Naive B cell (primary cell): ENCODE data around the gene LMO7. TPM values are rescaled to one million over a fixed set of nuclear protein-coding genes. Genes with fewer than 3 reads are reported as not detected.

ENCODE experiments used
- ATAC-seq, 2 donors: fragments of 150-1000 bp; cut with Tn5 transposase; 2 replicates each; pipeline ENCODE4 v1.10.0; 2021; ENCODE audit warnings: low read depth in 2 of 2, mild to moderate bottlenecking in 2 of 2, moderate library complexity in 2 of 2
- DNase-seq: peaks from one replicate; pipeline ENCODE4 v3.0.0; 2022
- H3K27ac Mint-ChIP-seq, 6 donors: one replicate each; pipeline ENCODE4 v1.8.0; 2020 to 2022; ENCODE audit warnings: mild to moderate bottlenecking in 6 of 6, mixed read lengths in 6 of 6, moderate library complexity in 5 of 6, inconsistent platforms in 2 of 6
- H3K27me3 Mint-ChIP-seq, 3 donors: one replicate each; pipeline ENCODE4 v1.8.0; 2021 to 2022; ENCODE audit warnings: mixed read lengths in 3 of 3, mild to moderate bottlenecking in 1 of 3
- H3K36me3 Mint-ChIP-seq, 2 donors: one replicate each; pipeline ENCODE4 v1.8.0; 2020 to 2022; ENCODE audit warnings: mixed read lengths in 2 of 2, inconsistent platforms in 1 of 2, mild to moderate bottlenecking in 1 of 2
- H3K4me1 Mint-ChIP-seq, 3 donors: one replicate each; pipeline ENCODE4 v1.8.0; 2020 to 2022; ENCODE audit warnings: mixed read lengths in 3 of 3, inconsistent platforms in 1 of 3, mild to moderate bottlenecking in 1 of 3, moderate library complexity in 1 of 3
- H3K4me3 Mint-ChIP-seq, 8 donors: one replicate each; pipeline ENCODE4 v1.8.0; 2020 to 2022; ENCODE audit warnings: mild to moderate bottlenecking in 8 of 8, mixed read lengths in 8 of 8, moderate library complexity in 8 of 8, inconsistent platforms in 2 of 8
- H3K9me3 Mint-ChIP-seq, 7 donors: one replicate each; pipeline ENCODE4 v1.8.0; 2020 to 2022; ENCODE audit warnings: mixed read lengths in 7 of 7, mild to moderate bottlenecking in 5 of 7, inconsistent platforms in 2 of 7, moderate library complexity in 1 of 7
- polyA plus RNA-seq, 6 donors: library from polyadenylated mRNA; unstranded; fragments of 300-500 nt; fragmentation: Illumina TruSeq; gene quantifications; one replicate each; pipeline ENCODE4 v1.2.3, GENCODE V29; 2021; ENCODE audit warnings: low read depth in 6 of 6

The LMO7 gene
- polyA plus RNA-seq, 6 donors from 2014 or later: 6.8 to 9.6 (median 9.4) TPM; not detected in 1

GRCh38 chr13:75635101-75635827 is 866 bp upstream of the LMO7 start:
- peaks cover 0 to 9% (median 7%) of the 10 kb centered on the region in 3 donors for H3K4me1 Mint-ChIP-seq
- ATAC-seq: no peak

DNA sequence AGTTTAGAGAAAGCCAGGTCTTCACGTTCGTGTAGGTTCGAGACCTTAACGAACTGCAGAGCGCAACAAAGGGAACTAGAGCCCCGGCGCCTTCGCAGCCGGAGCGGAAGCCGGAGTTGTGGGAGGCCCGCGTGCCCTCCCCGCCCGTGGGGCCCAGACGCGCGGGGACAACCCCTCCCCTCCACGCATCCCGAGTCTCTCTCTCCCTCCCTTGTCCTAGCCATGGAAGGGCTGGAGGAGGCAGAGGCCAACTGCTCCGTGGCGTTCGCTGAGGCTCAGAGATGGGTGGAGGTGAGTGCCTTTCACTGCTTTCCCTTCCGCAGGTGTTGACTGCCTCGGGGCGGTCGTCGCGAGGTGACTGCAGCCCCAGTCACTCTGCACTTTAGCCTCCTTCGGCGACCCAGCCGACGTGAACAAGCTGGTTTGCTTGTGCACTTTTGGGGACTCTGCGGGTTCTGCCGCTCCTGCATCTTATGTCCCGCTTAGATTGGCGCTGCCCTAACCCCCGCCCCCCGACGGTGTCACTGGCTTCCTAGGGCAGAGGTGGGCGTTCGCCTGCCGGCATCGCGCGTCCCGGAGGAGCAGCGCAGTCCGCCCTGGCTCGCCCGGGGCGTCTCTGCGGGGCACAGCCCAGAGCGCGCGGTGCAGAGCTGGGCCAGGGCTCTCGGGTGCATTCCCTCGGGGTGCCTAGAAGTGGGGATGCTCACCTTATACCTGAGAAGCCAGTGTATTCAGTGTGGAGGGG is 478 bp downstream of the LMO7 start:
- peaks cover 8 to 15% (median 10%) of the 10 kb centered on the region in 3 donors for H3K27me3 Mint-ChIP-seq
- peak overlapping the region in 3 of 6 donors; percentile 15 to 27 (median 24) for H3K27ac Mint-ChIP-seq

More at GRCh38 chr13:75635101-75635827, 866 bp upstream of the LMO7 start:
- Mint-ChIP-seq H3K9me3 (no peaks in the 10 kb centered on the region), H3K4me3 (peak overlapping the region; percentile 58 to 87 (median 80)), H3K36me3 (peaks cover 0 to 2% of the 10 kb centered on the region in 2 donors), H3K27me3 (peaks cover 7 to 15% (median 8%) of the 10 kb centered on the region in 3 donors), H3K27ac (no peak overlapping the region)
- DNase-seq: peak; percentile 20

DNA sequence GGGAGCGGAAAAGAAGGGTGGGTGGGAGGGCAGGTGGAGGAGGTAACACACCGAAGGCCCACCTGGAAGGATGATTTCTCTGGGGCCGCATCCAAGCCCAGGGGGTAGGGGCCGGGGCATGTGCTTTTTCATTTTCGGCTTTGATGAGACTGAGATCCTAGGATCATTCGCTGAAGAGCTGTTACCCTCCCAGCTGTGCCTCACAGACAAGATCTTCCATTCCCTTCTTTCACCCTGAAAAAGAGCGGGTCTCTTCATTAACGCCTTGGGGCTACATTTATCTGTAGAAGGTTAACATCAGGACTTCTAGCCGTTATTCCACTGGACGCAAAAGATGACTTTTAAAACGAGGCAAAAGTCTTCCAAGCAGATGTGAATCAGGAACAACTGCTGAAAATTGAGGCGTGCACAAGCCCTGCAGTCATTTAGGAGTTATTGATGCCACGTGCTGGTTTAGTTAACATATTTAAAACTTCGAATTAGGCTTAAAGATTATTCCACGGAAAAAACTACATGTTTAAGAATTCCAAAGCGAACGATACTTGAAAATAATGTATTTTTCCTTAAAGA is 1.1 kb downstream of the LMO7 start:
- Mint-ChIP-seq H3K4me3 (peak overlapping the region; percentile 46 to 93 (median 84)), H3K9me3 (no peaks in the 10 kb centered on the region), H3K4me1 (peaks cover 0 to 15% (median 7%) of the 10 kb centered on the region in 3 donors), H3K27me3 (peaks cover 8 to 15% (median 10%) of the 10 kb centered on the region in 3 donors), H3K36me3 (peaks cover 0 to 5% of the 10 kb centered on the region in 2 donors), H3K27ac (peak overlapping the region in 1 of 6 donors; percentile 59)
- ATAC-seq: no peak
- no peak for DNase-seq

More for the DNA sequence above, 478 bp downstream of the LMO7 start:
- Mint-ChIP-seq H3K4me3 (peak overlapping the region; percentile 79 to 93 (median 90)), H3K9me3 (no peaks in the 10 kb centered on the region), H3K4me1 (peaks cover 0 to 15% (median 7%) of the 10 kb centered on the region in 3 donors), H3K36me3 (peaks cover 0 to 5% of the 10 kb centered on the region in 2 donors)
- DNase-seq: peak; percentile 64
- peak; percentile 75 to 77 for ATAC-seq

DNA sequence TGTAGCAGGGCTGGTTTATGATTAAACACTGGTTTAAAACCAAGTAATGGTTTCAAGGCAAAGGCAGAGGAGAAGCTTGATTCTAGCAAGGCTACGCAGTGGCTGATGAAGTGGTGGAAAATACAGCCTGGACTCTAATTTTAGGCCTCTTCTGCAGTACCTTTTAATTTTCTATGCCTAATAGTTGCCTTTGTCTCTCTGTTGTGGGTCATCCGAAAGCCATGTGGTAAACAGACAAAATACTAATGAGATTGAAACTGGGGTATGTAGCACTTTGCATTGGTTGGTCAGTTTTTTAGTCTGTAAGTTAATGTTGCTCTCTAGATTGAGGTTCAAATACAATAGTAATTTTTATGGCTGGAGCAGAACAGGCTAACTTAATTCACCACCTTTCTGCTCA is 3.3 kb downstream of the LMO7 start:
- no peak overlapping the region for H3K4me3 Mint-ChIP-seq
- peaks cover 8 to 15% (median 10%) of the 10 kb centered on the region in 3 donors for H3K27me3 Mint-ChIP-seq
- H3K9me3 Mint-ChIP-seq: no peaks in the 10 kb centered on the region
- H3K27ac Mint-ChIP-seq: peak overlapping the region in 1 of 6 donors; percentile 66
- H3K36me3 Mint-ChIP-seq: peaks cover 0 to 5% of the 10 kb centered on the region in 2 donors
- H3K4me1 Mint-ChIP-seq: peaks cover 0 to 15% (median 7%) of the 10 kb centered on the region in 3 donors
- ATAC-seq (no peak), DNase-seq (no peak)

- H3K27ac Mint-ChIP-seq: no peak overlapping the region
- peaks cover 0 to 5% of the 10 kb centered on the region in 2 donors for H3K36me3 Mint-ChIP-seq
- ATAC-seq (no peak), DNase-seq (no peak)
- peaks cover 8 to 15% (median 10%) of the 10 kb centered on the region in 3 donors for H3K27me3 Mint-ChIP-seq
- peaks cover 3 to 16% (median 11%) of the 10 kb centered on the region in 3 donors for H3K4me1 Mint-ChIP-seq
- no peaks in the 10 kb centered on the region for H3K9me3 Mint-ChIP-seq
- no peak overlapping the region for H3K4me3 Mint-ChIP-seq
Measured at GRCh38 chr13:75641026-75641425, 4.9 kb downstream of the LMO7 start.

- H3K9me3 Mint-ChIP-seq: no peaks in the 10 kb centered on the region
- no peak overlapping the region for H3K4me3 Mint-ChIP-seq
- peaks cover under 1 to 7% (median 5%) of the 10 kb centered on the region in 3 donors for H3K27me3 Mint-ChIP-seq
- peaks cover 16 to 24% (median 21%) of the 10 kb centered on the region in 3 donors for H3K4me1 Mint-ChIP-seq
- peaks cover 0 to 5% of the 10 kb centered on the region in 2 donors for H3K36me3 Mint-ChIP-seq
- DNase-seq (no peak), ATAC-seq (no peak)
- peak overlapping the region in 1 of 6 donors; percentile 64 for H3K27ac Mint-ChIP-seq
Measured at GRCh38 chr13:75643182-75643581, 7.1 kb downstream of the LMO7 start.

DNA sequence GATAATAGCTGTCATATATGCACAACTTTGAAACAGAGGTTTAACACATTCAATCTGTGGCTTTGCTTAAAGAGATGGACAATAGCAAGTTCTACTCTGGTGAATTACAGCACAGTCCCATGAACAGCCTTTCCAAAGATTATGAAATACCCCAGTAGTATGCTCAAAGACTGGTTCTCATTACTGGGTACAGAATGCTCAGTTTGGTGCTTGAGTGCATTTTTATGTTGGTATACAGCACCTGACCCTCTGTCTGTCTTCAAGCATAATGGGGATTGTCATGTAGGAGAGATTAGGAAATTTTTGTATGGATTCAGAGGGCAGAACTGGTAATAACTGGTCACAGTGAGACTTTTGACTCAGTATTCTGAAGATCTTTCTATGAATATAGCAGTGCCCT is 7.6 kb downstream of the LMO7 start:
- Mint-ChIP-seq H3K4me1 (peaks cover 21 to 28% (median 26%) of the 10 kb centered on the region in 3 donors), H3K4me3 (no peak overlapping the region), H3K36me3 (peaks cover 0 to 5% of the 10 kb centered on the region in 2 donors), H3K27me3 (peaks cover 0 to 7% (median 5%) of the 10 kb centered on the region in 3 donors), H3K27ac (peak overlapping the region in 2 of 6 donors; percentile 58 to 66), H3K9me3 (no peaks in the 10 kb centered on the region)
- no peak for DNase-seq
- ATAC-seq: no peak

DNA sequence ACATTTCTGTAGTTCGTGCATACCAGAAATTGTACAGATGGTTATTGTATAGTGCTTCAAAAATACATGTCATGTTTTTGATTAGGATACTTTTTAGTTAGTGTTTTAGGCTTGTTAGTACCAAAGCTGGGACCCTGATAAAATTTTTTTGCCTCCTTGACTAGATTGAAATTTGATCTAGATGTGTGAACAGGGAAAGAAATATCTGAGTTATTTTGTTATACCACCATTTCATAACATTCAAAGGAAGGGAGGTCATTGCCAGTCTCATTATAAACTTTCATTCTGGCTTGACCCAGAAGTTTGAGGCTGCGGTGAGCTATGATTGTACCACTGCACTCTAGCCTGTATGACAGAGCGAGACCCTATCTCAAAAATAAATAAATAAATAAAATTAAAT is 9.0 kb downstream of the LMO7 start:
- Mint-ChIP-seq H3K4me3 (no peak overlapping the region), H3K36me3 (peaks cover 0 to 4% of the 10 kb centered on the region in 2 donors), H3K27ac (no peak overlapping the region), H3K9me3 (no peaks in the 10 kb centered on the region), H3K4me1 (peaks cover 24 to 34% (median 33%) of the 10 kb centered on the region in 3 donors), H3K27me3 (peaks cover 0 to 4% (median 0%) of the 10 kb centered on the region in 3 donors)
- no peak for DNase-seq
- ATAC-seq: no peak

DNA sequence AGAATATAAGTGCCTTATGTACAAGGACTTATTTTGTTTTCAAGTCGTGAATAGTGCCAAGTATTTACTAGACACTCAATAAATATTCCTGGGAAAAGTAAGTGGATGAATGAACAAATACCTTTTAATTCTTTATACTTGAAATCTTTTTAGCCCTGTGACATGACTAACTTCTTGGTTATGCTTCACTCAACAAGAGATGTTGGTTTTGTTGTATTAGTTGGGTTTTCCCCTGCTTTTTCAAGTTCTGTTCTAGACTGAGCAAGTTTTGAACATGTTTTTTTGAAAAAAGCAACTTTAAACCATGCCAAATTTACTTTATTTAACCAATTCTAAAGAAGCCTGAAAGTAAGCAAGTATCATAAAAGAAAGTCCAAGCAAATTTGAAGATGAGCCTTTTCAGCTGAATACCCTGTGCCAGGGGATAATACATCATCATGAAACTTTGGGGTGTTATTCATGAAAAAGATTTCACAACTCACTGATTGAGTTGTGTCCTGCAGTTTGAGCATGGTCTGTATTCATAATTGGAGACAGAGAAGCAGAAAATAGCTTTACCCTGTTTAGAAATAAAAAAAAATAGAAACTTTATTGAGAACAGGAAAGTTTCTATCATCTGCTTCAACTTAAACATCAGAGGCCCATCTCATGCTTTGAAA is 11.1 kb downstream of the LMO7 start:
- no peaks in the 10 kb centered on the region for H3K27me3 Mint-ChIP-seq
- DNase-seq (no peak), ATAC-seq (peak; percentile 76 to 88)
- H3K4me3 Mint-ChIP-seq: peak overlapping the region in 7 of 8 donors; percentile 23 to 67 (median 48)
- no peaks in the 10 kb centered on the region for H3K36me3 Mint-ChIP-seq
- H3K27ac Mint-ChIP-seq: peak overlapping the region; percentile 12 to 73 (median 66)
- H3K4me1 Mint-ChIP-seq: peaks cover 26 to 38% (median 27%) of the 10 kb centered on the region in 3 donors
- no peaks in the 10 kb centered on the region for H3K9me3 Mint-ChIP-seq

DNA sequence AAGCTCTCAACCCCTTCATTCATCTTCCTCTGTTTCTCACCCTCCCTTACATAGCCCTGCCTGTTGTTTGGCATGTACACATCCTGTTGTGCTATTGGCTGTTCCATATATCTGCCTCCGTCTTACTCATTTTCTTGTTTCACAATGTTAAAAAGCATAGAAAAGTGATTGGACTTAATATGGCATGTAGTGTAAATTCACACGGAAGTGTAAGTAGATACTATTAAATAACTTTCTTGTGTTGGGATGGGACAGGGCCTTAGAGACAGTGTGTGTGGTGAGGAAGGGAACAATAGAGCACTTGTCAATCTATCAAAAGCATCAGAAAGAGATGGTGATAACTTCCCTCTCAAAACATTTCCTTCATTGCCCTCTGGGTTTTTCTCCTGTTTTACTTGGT is 12.3 kb downstream of the LMO7 start:
- Mint-ChIP-seq H3K4me1 (peaks cover 27 to 40% (median 29%) of the 10 kb centered on the region in 3 donors), H3K9me3 (no peaks in the 10 kb centered on the region), H3K27ac (peak overlapping the region in 3 of 6 donors; percentile 3 to 64 (median 24)), H3K36me3 (no peaks in the 10 kb centered on the region), H3K27me3 (no peaks in the 10 kb centered on the region), H3K4me3 (peak overlapping the region in 1 of 8 donors; percentile 12)
- ATAC-seq: no peak
- no peak for DNase-seq

GRCh38 chr13:75651013-75651412 is 14.9 kb downstream of the LMO7 start:
- no peak for DNase-seq
- ATAC-seq: no peak
- H3K27ac Mint-ChIP-seq: no peak overlapping the region
- no peaks in the 10 kb centered on the region for H3K27me3 Mint-ChIP-seq
- H3K36me3 Mint-ChIP-seq: no peaks in the 10 kb centered on the region
- peaks cover 25 to 37% (median 26%) of the 10 kb centered on the region in 3 donors for H3K4me1 Mint-ChIP-seq
- no peaks in the 10 kb centered on the region for H3K9me3 Mint-ChIP-seq
- H3K4me3 Mint-ChIP-seq: no peak overlapping the region

DNA sequence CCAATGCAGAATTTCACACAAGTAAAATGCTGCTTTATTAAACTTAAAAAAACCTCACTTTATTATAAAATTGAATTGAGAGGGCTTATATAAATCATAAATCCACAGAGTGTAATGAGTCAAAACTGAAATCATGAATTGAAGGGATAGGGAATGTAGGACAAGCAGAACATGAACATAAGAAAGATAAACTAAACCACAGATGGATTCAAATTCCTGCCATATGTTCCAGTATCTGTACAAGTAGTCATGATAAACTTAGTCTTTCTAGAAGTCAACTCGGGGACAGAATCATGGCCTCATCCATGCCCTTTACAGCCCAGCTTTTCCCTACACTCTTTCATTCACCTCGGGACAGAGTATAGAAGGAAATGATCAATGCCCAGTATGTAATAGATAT is 16.6 kb downstream of the LMO7 start:
- H3K36me3 Mint-ChIP-seq: no peaks in the 10 kb centered on the region
- H3K4me3 Mint-ChIP-seq: no peak overlapping the region
- no peak for ATAC-seq
- H3K9me3 Mint-ChIP-seq: no peaks in the 10 kb centered on the region
- peaks cover 10 to 24% (median 13%) of the 10 kb centered on the region in 3 donors for H3K4me1 Mint-ChIP-seq
- H3K27me3 Mint-ChIP-seq: no peaks in the 10 kb centered on the region
- DNase-seq: no peak
- no peak overlapping the region for H3K27ac Mint-ChIP-seq
